Neural progenitor cell (in vitro differentiated cells): ENCODE results near the gene NDUFC1. TPM values are rescaled to one million over a fixed set of nuclear protein-coding genes. Genes with fewer than 3 reads are reported as not detected.

ENCODE experiments used
- DNase-seq: peaks from one replicate; pipeline ENCODE4 v3.0.0-alpha.2; 2016; ENCODE audit warnings: low spot score
- H2AFZ ChIP-seq: fragments of 200-600 bp; sonication (generic); replicated peaks from 2 replicates; pipeline ENCODE4 v1.6.1; 2016; ENCODE audit warnings: antibody characterized with exemption
- H3F3A ChIP-seq: fragments of 200-600 bp; sonication (generic); 2 replicates; pipeline ENCODE4 v1.6.1; 2016; ENCODE audit warnings: antibody characterized with exemption, low read depth
- H3K27ac ChIP-seq: fragments of 200-600 bp; sonication (generic); 2 replicates; pipeline ENCODE4 v1.5.1; 2016; ENCODE audit warnings: mild to moderate bottlenecking
- H3K27me3 ChIP-seq: fragments of 200-600 bp; sonication (generic); 2 replicates; pipeline ENCODE4 v1.6.1; 2016; ENCODE audit warnings: mild to moderate bottlenecking, moderate library complexity
- H3K36me3 ChIP-seq: fragments of 200-600 bp; sonication (generic); 2 replicates; pipeline ENCODE4 v1.5.1; 2016
- H3K4me1 ChIP-seq: fragments of 200-600 bp; sonication (generic); 2 replicates; pipeline ENCODE4 v1.6.1; 2016; ENCODE audit warnings: mixed run types
- H3K4me2 ChIP-seq: fragments of 200-600 bp; sonication (generic); 2 replicates; pipeline ENCODE4 v1.6.1; 2016
- H3K4me3 ChIP-seq: fragments of 200-600 bp; sonication (generic); 2 replicates; pipeline ENCODE4 v1.5.1; 2016
- H3K79me2 ChIP-seq: fragments of 200-600 bp; sonication (generic); 2 replicates; pipeline ENCODE4 v1.6.1; 2016; ENCODE audit warnings: low read depth
- H3K9ac ChIP-seq: fragments of 200-600 bp; sonication (generic); 2 replicates; pipeline ENCODE4 v1.6.1; 2016
- H3K9me3 ChIP-seq: fragments of 200-600 bp; sonication (generic); 2 replicates; pipeline ENCODE4 v1.5.1; 2016; ENCODE audit warnings: low read depth
- H4K20me1 ChIP-seq: fragments of 200-600 bp; sonication (generic); 2 replicates; pipeline ENCODE4 v1.6.1; 2016; ENCODE audit warnings: low read depth
- H3K27ac Mint-ChIP-seq: 3 replicates; pipeline ENCODE4 v1.8.0; 2021; ENCODE audit warnings: mixed read lengths
- H3K27me3 Mint-ChIP-seq: 2 replicates; pipeline ENCODE4 v1.8.0; 2022; ENCODE audit warnings: low read depth, mild to moderate bottlenecking, inconsistent platforms, moderate library complexity, mixed read lengths; ENCODE audit not compliant: insufficient read depth
- H3K36me3 Mint-ChIP-seq: 3 replicates; pipeline ENCODE4 v1.8.0; 2021; ENCODE audit warnings: mixed read lengths
- H3K4me1 Mint-ChIP-seq: 3 replicates; pipeline ENCODE4 v1.8.0; 2021; ENCODE audit warnings: mixed read lengths
- H3K4me3 Mint-ChIP-seq: 3 replicates; pipeline ENCODE4 v1.8.0; 2021; ENCODE audit warnings: mild to moderate bottlenecking, moderate library complexity, mixed read lengths
- H3K9me3 Mint-ChIP-seq: 3 replicates; pipeline ENCODE4 v1.8.0; 2020; ENCODE audit warnings: mixed read lengths
- CTCF ChIP-seq: fragments of 200-600 bp; sonication (generic); IDR thresholded peaks from 2 replicates; pipeline ENCODE4 v1.5.1; 2017; ENCODE audit warnings: antibody characterized with exemption, mild to moderate bottlenecking
- EZH2 ChIP-seq: fragments of 200-600 bp; sonication (generic); IDR thresholded peaks from 2 replicates; pipeline ENCODE4 v1.6.1; 2017; ENCODE audit warnings: antibody characterized with exemption, mild to moderate bottlenecking, moderate library complexity
- EZH2phosphoT487 ChIP-seq: fragments of 200-600 bp; sonication (generic); IDR thresholded peaks from 2 replicates; pipeline ENCODE4 v1.6.1; 2017; ENCODE audit warnings: antibody characterized with exemption
- total RNA-seq: library from RNA; depleted of rRNA; stranded (reverse); fragments of >200 nt; gene quantifications from 2 replicates; pipeline ENCODE4 v1.2.3, GENCODE V29; 2015; ENCODE audit warnings: low replicate concordance

NDUFC1 gene
- total RNA-seq, 1 donor from 2014 or later, result 27.0 TPM

DNA sequence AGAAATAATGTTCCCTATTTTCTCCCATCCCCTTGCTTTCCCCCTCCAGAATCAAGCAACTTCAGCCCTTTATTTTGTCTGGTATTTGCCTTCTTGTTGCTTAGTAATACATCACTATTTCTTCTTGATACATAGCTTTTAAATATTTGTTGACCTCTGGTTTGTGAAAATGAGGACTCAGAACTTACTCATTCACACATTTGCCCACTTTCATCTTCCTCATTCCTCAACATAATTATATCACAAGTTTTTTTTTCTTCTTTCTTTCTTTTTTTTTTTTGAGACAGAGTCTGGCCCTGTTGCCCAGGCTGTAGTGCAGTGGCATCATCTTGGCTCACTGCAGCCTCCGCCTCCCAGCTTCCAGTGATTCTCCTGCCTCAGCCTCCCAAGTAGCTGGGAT is 28.9 kb upstream of the NDUFC1 start:
- Mint-ChIP-seq H3K27ac (no peak overlapping the region), H3K9me3 (peaks cover 11% of the 10 kb centered on the region), H3K4me3 (no peak overlapping the region), H3K4me1 (no peaks in the 10 kb centered on the region), H3K27me3 (no peaks in the 10 kb centered on the region), H3K36me3 (peaks cover 30% of the 10 kb centered on the region)
- H3K9me3 ChIP-seq, result no peaks in the 10 kb centered on the region
- H3K27me3 ChIP-seq, result no peaks in the 10 kb centered on the region
- no peak overlapping the region for H2AFZ ChIP-seq
- peaks cover 25% of the 10 kb centered on the region for H3K36me3 ChIP-seq
- no peak for DNase-seq
- no peak overlapping the region for H3K4me3 ChIP-seq
- peaks cover 6% of the 10 kb centered on the region for H3F3A ChIP-seq
- no peak overlapping the region for H3K4me2 ChIP-seq
- H4K20me1 ChIP-seq, result peaks cover 30% of the 10 kb centered on the region
- peaks cover 100% of the 10 kb centered on the region for H3K79me2 ChIP-seq
- H3K27ac ChIP-seq, result no peak overlapping the region
- no peak for TF ChIP-seq EZH2
- TF ChIP-seq EZH2phosphoT487, result no peak
- no peak for TF ChIP-seq CTCF
- peaks cover 7% of the 10 kb centered on the region for H3K4me1 ChIP-seq
- H3K9ac ChIP-seq, result no peak overlapping the region

DNA sequence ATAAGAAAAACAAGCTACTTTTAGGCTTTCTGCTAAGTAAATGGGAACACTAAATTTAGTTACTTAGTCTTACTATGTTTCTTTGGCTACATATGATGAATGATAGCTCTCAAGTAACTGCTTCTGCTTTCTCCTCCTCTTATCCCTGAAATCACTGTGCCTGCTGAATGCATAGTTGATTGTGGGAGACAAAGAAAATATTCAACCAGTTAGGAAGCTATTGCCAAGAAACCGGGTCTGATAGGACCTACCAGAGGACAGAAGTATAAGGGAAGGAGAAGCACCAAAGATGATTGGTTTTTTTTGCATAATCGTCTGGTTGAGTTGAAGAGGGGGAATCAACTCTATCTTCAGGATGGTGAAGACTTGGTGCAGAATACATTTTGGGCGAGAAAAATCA is 28.0 kb upstream of the NDUFC1 start:
- Mint-ChIP-seq H3K27me3 (no peaks in the 10 kb centered on the region), H3K4me1 (peaks cover under 1% of the 10 kb centered on the region), H3K4me3 (no peak overlapping the region), H3K9me3 (peaks cover 11% of the 10 kb centered on the region), H3K36me3 (peaks cover 32% of the 10 kb centered on the region), H3K27ac (no peak overlapping the region)
- no peak overlapping the region for H3K4me2 ChIP-seq
- no peak for DNase-seq
- no peaks in the 10 kb centered on the region for H3K9me3 ChIP-seq
- H3K27me3 ChIP-seq, result no peaks in the 10 kb centered on the region
- H3K4me1 ChIP-seq, result peaks cover 7% of the 10 kb centered on the region
- H3K4me3 ChIP-seq, result no peak overlapping the region
- H3K79me2 ChIP-seq, result peaks cover 100% of the 10 kb centered on the region
- TF ChIP-seq EZH2phosphoT487 (no peak), CTCF (no peak), EZH2 (no peak)
- H2AFZ ChIP-seq, result no peak overlapping the region
- H3K9ac ChIP-seq, result no peak overlapping the region
- H3K27ac ChIP-seq, result peak overlapping the region; percentile 29
- H3K36me3 ChIP-seq, result peaks cover 25% of the 10 kb centered on the region
- peaks cover 38% of the 10 kb centered on the region for H4K20me1 ChIP-seq
- H3F3A ChIP-seq, result peaks cover 6% of the 10 kb centered on the region

- H3K9me3 ChIP-seq, result no peaks in the 10 kb centered on the region
- no peak overlapping the region for H3K27ac ChIP-seq
- no peak overlapping the region for H3K9ac ChIP-seq
- H3K27ac Mint-ChIP-seq, result no peak overlapping the region
- H3K27me3 ChIP-seq, result no peaks in the 10 kb centered on the region
- peaks cover 43% of the 10 kb centered on the region for H4K20me1 ChIP-seq
- H3K27me3 Mint-ChIP-seq, result no peaks in the 10 kb centered on the region
- H3K79me2 ChIP-seq, result peaks cover 100% of the 10 kb centered on the region
- TF ChIP-seq EZH2phosphoT487 (no peak), CTCF (no peak), EZH2 (no peak)
- H3K9me3 Mint-ChIP-seq, result peaks cover 11% of the 10 kb centered on the region
- H3K4me2 ChIP-seq, result no peak overlapping the region
- peaks cover 6% of the 10 kb centered on the region for H3K4me1 Mint-ChIP-seq
- H3F3A ChIP-seq, result peaks cover 6% of the 10 kb centered on the region
- peaks cover 30% of the 10 kb centered on the region for H3K36me3 Mint-ChIP-seq
- H3K4me1 ChIP-seq, result peaks cover 12% of the 10 kb centered on the region
- DNase-seq, result no peak
- H3K4me3 ChIP-seq, result no peak overlapping the region
- no peak overlapping the region for H3K4me3 Mint-ChIP-seq
- no peak overlapping the region for H2AFZ ChIP-seq
- peaks cover 23% of the 10 kb centered on the region for H3K36me3 ChIP-seq
Measured at GRCh38 chr4:139329665-139330200, 27.5 kb upstream of the NDUFC1 start.
